HL-60 (cell line): Measurements from ENCODE around the gene CASP3.

ENCODE experiments used
- DNase-seq, 2 experiments: peaks; one replicate each; pipeline ENCODE4 v3.0.0-alpha.2; 2010 to 2020; ENCODE audit warnings: low read depth in 1 of 2, low spot score in 1 of 2
- H3K27ac ChIP-seq: fragments of 250-450 bp; sonication (Bioruptor Pico); replicated peaks from 2 replicates; pipeline ENCODE4 v1.5.1; 2020; ENCODE audit warnings: mild to moderate bottlenecking, moderate library complexity
- H3K27me3 ChIP-seq: fragments of 250-450 bp; sonication (Bioruptor Pico); 2 replicates; pipeline ENCODE4 v1.5.1; 2021; ENCODE audit warnings: mild to moderate bottlenecking, moderate library complexity; ENCODE audit not compliant: insufficient read depth, poor library complexity, severe bottlenecking
- H3K4me3 ChIP-seq: replicated peaks from 2 replicates; pipeline ENCODE4 v1.5.1; 2011; ENCODE audit warnings: mild to moderate bottlenecking, control low read depth, low read length; ENCODE audit not compliant: insufficient read depth
- CTCF ChIP-seq: IDR thresholded peaks from one replicate; pipeline ENCODE4 v1.5.1; 2011; ENCODE audit warnings: low read length, control low read depth, inconsistent platforms; ENCODE audit not compliant: insufficient read depth
- GABPA ChIP-seq: IDR thresholded peaks from 2 replicates; pipeline ENCODE4 v1.6.1; 2012; ENCODE audit warnings: low read depth
- POLR2AphosphoS5 ChIP-seq: IDR thresholded peaks from 2 replicates; pipeline ENCODE4 v1.6.1; 2012; ENCODE audit warnings: low read depth
- SPI1 ChIP-seq: IDR thresholded peaks from 2 replicates; pipeline ENCODE4 v1.6.1; 2012; ENCODE audit warnings: low read depth, mild to moderate bottlenecking, borderline replicate concordance
- TF ChIP-seq, protein P1 (sequence below): IDR thresholded peaks from 2 replicates; pipeline ENCODE4 v1.6.1; 2012; ENCODE audit warnings: low read depth; ENCODE audit not compliant: insufficient replicate concordance

The CASP3 gene

DNA sequence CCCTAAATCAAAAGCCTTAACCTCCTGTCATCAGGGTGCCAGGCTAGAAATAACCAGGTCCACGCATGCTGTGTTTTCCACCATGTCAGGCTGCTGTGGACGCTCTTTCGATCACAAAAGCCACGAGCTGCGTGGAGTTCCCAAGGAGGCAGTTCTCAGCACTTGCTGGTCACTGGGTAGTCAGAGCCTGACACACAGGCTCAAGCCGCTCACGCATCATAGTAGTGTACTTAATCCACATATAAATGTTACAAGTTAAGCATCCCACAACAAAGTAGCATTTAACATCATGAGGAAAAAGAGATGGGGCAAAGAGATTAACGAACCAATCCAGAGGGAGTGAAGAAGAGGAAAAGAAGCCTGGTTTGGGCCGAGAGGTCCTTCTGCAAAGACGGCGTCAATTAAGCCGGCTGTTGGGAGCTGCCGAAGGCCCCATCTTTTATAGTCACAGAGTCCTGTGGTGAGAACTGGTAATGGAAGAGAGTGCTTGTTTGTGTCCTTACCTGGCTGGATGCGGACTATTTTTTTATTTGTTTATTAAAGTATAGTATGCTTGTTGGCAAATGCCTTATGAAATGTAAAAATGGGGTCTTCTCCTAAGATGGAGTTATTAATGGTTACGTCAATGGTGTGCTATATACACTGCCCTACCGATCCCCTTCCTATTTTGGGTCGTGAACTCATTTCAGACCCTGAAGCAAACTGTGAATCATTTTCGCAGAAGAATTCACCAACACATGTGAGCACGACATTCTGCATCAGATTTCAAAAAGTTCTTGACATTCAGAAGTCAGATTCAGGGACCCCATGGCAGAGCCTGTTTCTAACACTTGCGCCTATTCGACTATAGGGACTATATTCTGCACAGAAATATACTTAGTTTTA, 966 bp upstream of the CASP3 start:
- DNase-seq, result peak in 1 of 2 experiments; percentile 36
- peak overlapping the region; percentile 78 for H3K4me3 ChIP-seq
- H3K27ac ChIP-seq, result peak overlapping the region; percentile 88
- TF ChIP-seq CTCF, result no peak
- TF ChIP-seq POLR2AphosphoS5, result peak; percentile 10; the same call in 1 of the 2 replicates
- no peaks in the 10 kb centered on the region for H3K27me3 ChIP-seq

- H3K27me3 ChIP-seq, result no peaks in the 10 kb centered on the region
- peak overlapping the region; percentile 74 for H3K4me3 ChIP-seq
- no peak for TF ChIP-seq CTCF
- TF ChIP-seq, protein P1, sequence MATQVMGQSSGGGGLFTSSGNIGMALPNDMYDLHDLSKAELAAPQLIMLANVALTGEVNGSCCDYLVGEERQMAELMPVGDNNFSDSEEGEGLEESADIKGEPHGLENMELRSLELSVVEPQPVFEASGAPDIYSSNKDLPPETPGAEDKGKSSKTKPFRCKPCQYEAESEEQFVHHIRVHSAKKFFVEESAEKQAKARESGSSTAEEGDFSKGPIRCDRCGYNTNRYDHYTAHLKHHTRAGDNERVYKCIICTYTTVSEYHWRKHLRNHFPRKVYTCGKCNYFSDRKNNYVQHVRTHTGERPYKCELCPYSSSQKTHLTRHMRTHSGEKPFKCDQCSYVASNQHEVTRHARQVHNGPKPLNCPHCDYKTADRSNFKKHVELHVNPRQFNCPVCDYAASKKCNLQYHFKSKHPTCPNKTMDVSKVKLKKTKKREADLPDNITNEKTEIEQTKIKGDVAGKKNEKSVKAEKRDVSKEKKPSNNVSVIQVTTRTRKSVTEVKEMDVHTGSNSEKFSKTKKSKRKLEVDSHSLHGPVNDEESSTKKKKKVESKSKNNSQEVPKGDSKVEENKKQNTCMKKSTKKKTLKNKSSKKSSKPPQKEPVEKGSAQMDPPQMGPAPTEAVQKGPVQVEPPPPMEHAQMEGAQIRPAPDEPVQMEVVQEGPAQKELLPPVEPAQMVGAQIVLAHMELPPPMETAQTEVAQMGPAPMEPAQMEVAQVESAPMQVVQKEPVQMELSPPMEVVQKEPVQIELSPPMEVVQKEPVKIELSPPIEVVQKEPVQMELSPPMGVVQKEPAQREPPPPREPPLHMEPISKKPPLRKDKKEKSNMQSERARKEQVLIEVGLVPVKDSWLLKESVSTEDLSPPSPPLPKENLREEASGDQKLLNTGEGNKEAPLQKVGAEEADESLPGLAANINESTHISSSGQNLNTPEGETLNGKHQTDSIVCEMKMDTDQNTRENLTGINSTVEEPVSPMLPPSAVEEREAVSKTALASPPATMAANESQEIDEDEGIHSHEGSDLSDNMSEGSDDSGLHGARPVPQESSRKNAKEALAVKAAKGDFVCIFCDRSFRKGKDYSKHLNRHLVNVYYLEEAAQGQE, result no peak
- no peak for TF ChIP-seq SPI1
- no peak for TF ChIP-seq GABPA
- TF ChIP-seq POLR2AphosphoS5, result no peak
- peak in 1 of 2 experiments; percentile 41 for DNase-seq
- peak overlapping the region; percentile 88 for H3K27ac ChIP-seq
Observed at GRCh38 chr4:184648313-184649025, 778 bp downstream of the CASP3 start.

DNA sequence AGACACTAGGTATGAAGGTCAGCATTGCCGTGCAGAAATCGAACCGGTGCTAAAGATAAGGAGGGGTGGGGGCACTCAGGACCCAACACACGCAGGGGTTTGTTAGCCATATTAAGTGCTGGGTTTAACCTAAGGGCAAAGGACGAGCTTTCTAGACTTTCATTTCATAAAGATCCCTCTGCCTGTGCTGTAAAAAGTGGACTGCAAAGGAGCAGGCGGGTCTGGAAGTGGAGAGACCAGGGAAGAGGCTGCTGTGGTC, 1.3 kb downstream of the CASP3 start:
- peak overlapping the region; percentile 74 for H3K4me3 ChIP-seq
- TF ChIP-seq, protein P1, result no peak
- TF ChIP-seq CTCF (no peak), POLR2AphosphoS5 (no peak), SPI1 (no peak), GABPA (no peak)
- no peaks in the 10 kb centered on the region for H3K27me3 ChIP-seq
- no peak for DNase-seq
- H3K27ac ChIP-seq, result no peak overlapping the region
